Measurements from ENCODE around the gene CUEDC2. TPM values are rescaled to one million over a fixed set of nuclear protein-coding genes. Genes with fewer than 3 reads are reported as not detected.
A peak's percentile ranks its signal among the peaks of the same experiment; 100 is the strongest.

Gene CUEDC2
- total RNA-seq, 1 donor from 2014 or later: 43.7 TPM

DNA sequence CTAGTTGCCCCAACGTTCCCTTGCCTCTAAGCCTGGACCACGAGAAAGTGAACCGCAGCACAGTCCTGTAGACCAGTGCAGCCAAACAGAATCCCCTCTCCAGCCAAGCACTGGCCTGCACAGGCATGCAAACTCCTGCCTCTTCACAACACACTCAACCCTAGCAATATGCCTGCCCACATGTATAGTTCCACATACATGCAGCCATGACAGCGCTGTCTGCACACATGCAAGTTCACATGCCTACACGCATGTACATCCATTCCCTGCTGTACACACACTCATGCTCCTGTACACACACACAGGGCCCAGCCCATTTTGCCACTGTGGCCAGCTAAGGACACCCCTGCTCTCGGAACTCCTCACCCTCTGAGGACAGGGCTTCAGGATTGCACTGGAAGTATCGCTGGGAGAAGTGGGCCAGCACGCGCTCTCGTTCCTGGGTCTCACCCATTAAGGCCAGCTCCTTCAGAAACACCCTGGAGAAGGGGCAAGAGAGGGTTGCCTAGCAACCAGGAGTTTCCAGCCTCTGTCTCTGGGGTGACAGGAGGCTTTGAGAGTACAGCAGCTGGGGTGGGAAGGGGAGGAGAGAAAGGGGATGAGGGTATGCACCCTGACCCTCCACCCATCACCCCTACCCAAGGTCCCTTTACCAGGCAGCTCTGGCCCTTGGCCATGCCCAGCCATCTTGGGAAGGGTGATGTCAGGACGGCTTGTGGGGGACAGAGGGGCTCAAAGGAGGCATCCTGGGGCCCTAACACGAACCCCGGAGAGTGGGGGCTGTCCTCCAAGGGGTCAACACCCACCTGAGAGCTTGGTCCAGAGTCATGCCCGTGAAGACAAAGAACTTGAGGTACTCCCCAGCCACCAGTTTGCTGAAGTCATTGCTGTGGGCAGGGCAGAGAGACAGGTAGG, 20.8 kb downstream of the CUEDC2 start:
- H3K27me3 Mint-ChIP-seq: peaks cover 57% of the 10 kb centered on the region
- H3K9me3 Mint-ChIP-seq: no peaks in the 10 kb centered on the region
- ChIA-PET POLR2A (interaction anchor here (0.5 to 5.7 kb wide), 4 partner anchors 7 to 268 kb away, joined by 3 to 105 read pairs (median 16); partner anchors contain the start of genes FBXL15 and NFKB2), CTCF (interaction anchor here (1.7 kb wide), 1 partner anchor 12 kb away, joined by 6 read pairs; no protein-coding TSS in a partner anchor)
- TF ChIP-seq CTCF (IDR thresholded peaks at IDR 0.05): no peak
- H3K4me3 Mint-ChIP-seq: peak overlapping the region; percentile 45
- H3K36me3 Mint-ChIP-seq (ENCODE audit: low read depth): no peaks in the 10 kb centered on the region
- no peak overlapping the region for H3K27ac Mint-ChIP-seq
- no peak for ATAC-seq (ENCODE audit: low read depth)
- peaks cover 34% of the 10 kb centered on the region for H3K4me1 Mint-ChIP-seq
- DNase-seq: no peak
- intact Hi-C loops (cut with micrococcal nuclease): loop anchor here (1.0 kb wide), 1 partner anchor 9 kb away; the partner anchor contains the start of gene FBXL15

GRCh38 chr10:102410429-102411073, 21.8 kb downstream of the CUEDC2 start:
- TF ChIP-seq CTCF (IDR thresholded peaks at IDR 0.05): no peak
- CTCF ChIA-PET: interaction anchor here (1.9 kb wide), 1 partner anchor 12 kb away, joined by 8 read pairs; no protein-coding TSS in a partner anchor
- H3K9me3 Mint-ChIP-seq: no peaks in the 10 kb centered on the region
- H3K27me3 Mint-ChIP-seq: peaks cover 49% of the 10 kb centered on the region
- H3K4me3 Mint-ChIP-seq: peak overlapping the region; percentile 59
- DNase-seq (peak; percentile 22), ATAC-seq (ENCODE audit: low read depth) (no peak)
- no peaks in the 10 kb centered on the region for H3K36me3 Mint-ChIP-seq (ENCODE audit: low read depth)
- intact Hi-C loops (cut with micrococcal nuclease): loop anchor here (1.0 kb wide), 1 partner anchor 10 kb away; the partner anchor contains the start of gene FBXL15
- H3K27ac Mint-ChIP-seq: no peak overlapping the region
- POLR2A ChIA-PET: interaction anchor here (1.6 to 5.7 kb wide), 3 partner anchors 10 to 51 kb away, joined by 4 to 105 read pairs (median 9); partner anchors contain the start of genes FBXL15 and NFKB2
- H3K4me1 Mint-ChIP-seq: peaks cover 36% of the 10 kb centered on the region

- TF ChIP-seq CTCF (IDR thresholded peaks at IDR 0.05): no peak
- CTCF ChIA-PET: interaction anchor here (1.2 to 1.9 kb wide), 2 partner anchors 11 to 174 kb away, joined by 3 to 8 read pairs; no protein-coding TSS in a partner anchor
- H3K27ac Mint-ChIP-seq: peak overlapping the region; percentile 41
- DNase-seq (peak; percentile 14), ATAC-seq (ENCODE audit: low read depth) (no peak)
- peaks cover 48% of the 10 kb centered on the region for H3K27me3 Mint-ChIP-seq
- peaks cover 37% of the 10 kb centered on the region for H3K4me1 Mint-ChIP-seq
- H3K9me3 Mint-ChIP-seq: no peaks in the 10 kb centered on the region
- peaks cover 1% of the 10 kb centered on the region for H3K36me3 Mint-ChIP-seq (ENCODE audit: low read depth)
- POLR2A ChIA-PET: interaction anchor here (0.6 to 5.7 kb wide), 5 partner anchors 11 to 232 kb away, joined by 4 to 105 read pairs (median 5); partner anchors contain the start of genes FBXL15 and NFKB2
- intact Hi-C loops (cut with micrococcal nuclease): no loop called here
- peak overlapping the region; percentile 59 for H3K4me3 Mint-ChIP-seq
Measured at GRCh38 chr10:102409604-102410428, 22.6 kb downstream of the CUEDC2 start.

DNA sequence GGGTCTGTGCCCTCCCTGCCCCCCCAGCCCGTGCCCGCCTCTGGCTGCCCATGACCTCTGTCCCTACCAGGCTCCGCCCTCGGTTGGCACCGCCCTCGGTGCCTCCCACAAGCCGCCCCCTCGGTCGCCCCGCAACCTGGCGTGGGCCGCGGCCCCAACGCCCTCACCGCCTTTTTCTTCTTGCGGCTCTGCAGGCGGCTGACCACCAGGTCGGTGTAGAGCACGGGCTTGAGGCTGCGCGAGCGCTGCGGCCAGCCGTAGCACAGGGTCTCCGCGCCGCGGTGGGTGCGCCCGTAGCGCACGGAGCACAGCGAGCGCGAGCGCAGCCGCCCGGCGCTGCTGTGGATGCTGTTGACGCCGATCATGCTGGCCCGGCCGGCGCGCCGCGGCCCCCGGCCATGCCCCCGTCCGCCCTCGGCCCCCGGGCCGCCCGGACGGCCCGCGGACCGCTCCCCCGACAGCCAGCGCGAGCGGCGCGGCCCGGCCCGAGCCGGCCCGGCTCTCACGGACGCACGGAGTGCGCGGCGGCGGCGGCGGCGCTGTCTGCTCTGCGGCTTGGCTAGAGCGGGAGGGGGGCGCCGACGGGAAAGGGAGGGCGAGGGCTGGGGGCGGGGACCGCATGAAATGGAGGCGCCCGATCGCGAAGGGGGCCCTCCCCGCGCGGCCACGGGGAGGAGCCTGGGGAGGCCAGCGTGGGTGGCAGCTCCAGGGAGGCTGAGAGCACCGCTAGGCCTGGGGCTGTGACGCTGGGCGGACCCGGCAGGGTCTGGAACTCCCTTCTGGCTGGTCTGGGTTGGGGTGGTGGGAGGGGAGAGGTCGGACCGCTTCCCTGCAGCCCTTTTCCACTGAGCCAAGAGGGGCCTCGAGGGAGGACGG, 23.4 kb downstream of the CUEDC2 start:
- Mint-ChIP-seq H3K4me3 (peak overlapping the region; percentile 59), H3K36me3 (ENCODE audit: low read depth) (peaks cover 7% of the 10 kb centered on the region), H3K27ac (no peak overlapping the region), H3K9me3 (no peaks in the 10 kb centered on the region), H3K27me3 (peaks cover 42% of the 10 kb centered on the region), H3K4me1 (peaks cover 40% of the 10 kb centered on the region)
- intact Hi-C loops (cut with micrococcal nuclease): no loop called here
- ChIA-PET POLR2A (interaction anchor here (1.0 to 5.7 kb wide), 4 partner anchors 11 to 233 kb away, joined by 4 to 105 read pairs (median 7); partner anchors contain the start of genes FBXL15 and NFKB2), CTCF (interaction anchor here (1.2 to 1.9 kb wide), 2 partner anchors 10 to 175 kb away, joined by 3 to 8 read pairs; no protein-coding TSS in a partner anchor)
- ATAC-seq (ENCODE audit: low read depth) (peak; percentile 45), DNase-seq (peak; percentile 36)
- TF ChIP-seq CTCF (IDR thresholded peaks at IDR 0.05): no peak
